Progenitor cell of endocrine pancreas (in vitro differentiated cells): ENCODE measurements around the gene GID8. TPM values are rescaled to one million over a fixed set of nuclear protein-coding genes. Genes with fewer than 3 reads are reported as not detected.

Source experiments
- DNase-seq: peaks from one replicate; pipeline ENCODE4 v3.0.0; 2021; ENCODE audit warnings: low spot score; ENCODE audit not compliant: unreplicated experiment
- H3K27ac Mint-ChIP-seq: 2 replicates; pipeline ENCODE4 v1.8.0; 2021; ENCODE audit warnings: mild to moderate bottlenecking, moderate library complexity, mixed read lengths
- H3K27me3 Mint-ChIP-seq: 2 replicates; pipeline ENCODE4 v1.8.0; 2021; ENCODE audit warnings: mixed read lengths
- H3K36me3 Mint-ChIP-seq: 2 replicates; pipeline ENCODE4 v1.8.0; 2022; ENCODE audit warnings: mixed read lengths; ENCODE audit not compliant: insufficient read depth
- H3K4me1 Mint-ChIP-seq: 2 replicates; pipeline ENCODE4 v1.8.0; 2021; ENCODE audit warnings: low read depth, mixed read lengths
- H3K4me3 Mint-ChIP-seq: 2 replicates; pipeline ENCODE4 v1.8.0; 2021; ENCODE audit warnings: low read depth, mild to moderate bottlenecking, moderate library complexity, mixed read lengths
- H3K9me3 Mint-ChIP-seq: 2 replicates; pipeline ENCODE4 v1.8.0; 2021; ENCODE audit warnings: low read depth, mixed read lengths
- total RNA-seq: library from RNA; stranded (reverse); gene quantifications from 2 replicates; pipeline ENCODE4 v1.2.1, GENCODE V29; 2021
- TF ChIP-seq, protein P1 (sequence below): fragments of 200-600 bp; sonication (generic); IDR thresholded peaks from one replicate; pipeline ENCODE4 v1.5.0; 2021; ENCODE audit warnings: antibody characterized with exemption, mild to moderate bottlenecking; ENCODE audit not compliant: unreplicated experiment

GID8 gene
- total RNA-seq, 1 donor from 2014 or later = 66.7 TPM

DNA sequence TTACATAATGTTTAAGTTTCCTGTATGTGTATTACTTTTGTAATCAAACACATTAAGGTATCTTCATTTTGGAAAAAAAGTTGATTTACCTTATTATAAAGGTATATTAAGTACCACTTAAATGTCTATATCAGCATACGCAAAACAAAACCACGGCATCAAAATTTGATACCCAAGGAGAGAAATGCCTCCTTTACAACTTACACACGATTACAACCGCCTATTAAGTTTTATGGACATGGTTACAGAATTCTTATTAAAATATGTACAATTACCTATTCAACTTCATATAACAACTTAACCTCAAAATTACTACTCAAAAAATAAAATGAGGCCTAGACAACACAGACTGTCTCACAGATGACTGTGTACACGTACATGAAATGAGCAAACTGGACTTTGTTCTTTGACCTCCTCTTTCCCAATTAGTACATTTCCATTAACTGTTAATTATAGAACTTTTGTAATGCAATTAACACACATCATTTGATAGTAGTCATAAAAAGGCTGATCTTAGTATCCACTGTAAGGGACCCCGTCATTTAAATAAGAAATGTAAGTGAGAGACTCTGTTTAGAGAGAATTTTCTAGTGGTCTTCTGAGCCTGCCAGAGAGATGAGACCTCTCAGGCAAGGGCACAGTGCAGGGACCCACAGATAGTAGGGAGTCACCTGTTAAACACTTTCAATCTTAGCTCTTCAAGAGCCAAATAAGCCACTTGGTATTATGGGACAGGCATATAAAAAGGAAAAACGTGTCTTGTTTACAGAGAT, 14.1 kb upstream of the GID8 start:
- Mint-ChIP-seq H3K27ac (peak overlapping the region; percentile 97), H3K4me1 (peaks cover 51% of the 10 kb centered on the region), H3K9me3 (no peaks in the 10 kb centered on the region), H3K4me3 (peak overlapping the region; percentile 97), H3K27me3 (no peaks in the 10 kb centered on the region), H3K36me3 (no peaks in the 10 kb centered on the region)
- TF ChIP-seq, protein P1, sequence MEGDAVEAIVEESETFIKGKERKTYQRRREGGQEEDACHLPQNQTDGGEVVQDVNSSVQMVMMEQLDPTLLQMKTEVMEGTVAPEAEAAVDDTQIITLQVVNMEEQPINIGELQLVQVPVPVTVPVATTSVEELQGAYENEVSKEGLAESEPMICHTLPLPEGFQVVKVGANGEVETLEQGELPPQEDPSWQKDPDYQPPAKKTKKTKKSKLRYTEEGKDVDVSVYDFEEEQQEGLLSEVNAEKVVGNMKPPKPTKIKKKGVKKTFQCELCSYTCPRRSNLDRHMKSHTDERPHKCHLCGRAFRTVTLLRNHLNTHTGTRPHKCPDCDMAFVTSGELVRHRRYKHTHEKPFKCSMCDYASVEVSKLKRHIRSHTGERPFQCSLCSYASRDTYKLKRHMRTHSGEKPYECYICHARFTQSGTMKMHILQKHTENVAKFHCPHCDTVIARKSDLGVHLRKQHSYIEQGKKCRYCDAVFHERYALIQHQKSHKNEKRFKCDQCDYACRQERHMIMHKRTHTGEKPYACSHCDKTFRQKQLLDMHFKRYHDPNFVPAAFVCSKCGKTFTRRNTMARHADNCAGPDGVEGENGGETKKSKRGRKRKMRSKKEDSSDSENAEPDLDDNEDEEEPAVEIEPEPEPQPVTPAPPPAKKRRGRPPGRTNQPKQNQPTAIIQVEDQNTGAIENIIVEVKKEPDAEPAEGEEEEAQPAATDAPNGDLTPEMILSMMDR = no peak
- no peak for DNase-seq

DNA sequence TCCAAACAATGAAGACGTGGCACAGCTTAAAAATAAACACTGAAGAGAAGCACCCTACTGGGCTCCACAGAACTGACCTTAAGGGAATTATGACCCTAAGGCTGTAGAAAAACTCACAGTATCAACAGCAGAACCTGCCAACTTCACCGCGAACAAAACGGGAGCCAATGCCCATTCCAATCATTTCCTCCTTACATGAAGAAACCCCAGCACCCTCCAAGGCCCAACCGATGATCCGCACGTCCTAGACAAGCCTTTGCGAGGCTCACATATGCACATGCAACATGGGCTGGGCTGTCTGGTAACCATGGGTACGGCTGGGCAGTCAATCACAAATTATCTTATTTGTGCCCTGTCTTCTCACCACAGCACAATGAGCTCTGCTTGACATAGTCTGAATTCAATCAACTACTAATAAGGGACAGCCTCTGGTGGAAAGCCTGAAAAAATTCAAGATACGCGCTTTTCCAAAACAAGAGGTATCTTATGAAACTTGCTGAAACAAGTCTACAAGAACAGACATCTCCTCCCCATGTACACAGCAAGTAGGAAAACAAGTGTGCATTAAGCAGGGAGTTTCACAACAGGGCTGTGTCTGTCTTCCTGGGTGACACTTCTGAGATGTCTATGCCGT, 13.4 kb upstream of the GID8 start:
- TF ChIP-seq, protein P1 = no peak
- peak overlapping the region; percentile 97 for H3K27ac Mint-ChIP-seq
- DNase-seq = no peak
- no peaks in the 10 kb centered on the region for H3K27me3 Mint-ChIP-seq
- no peaks in the 10 kb centered on the region for H3K9me3 Mint-ChIP-seq
- peak overlapping the region; percentile 97 for H3K4me3 Mint-ChIP-seq
- no peaks in the 10 kb centered on the region for H3K36me3 Mint-ChIP-seq
- peaks cover 52% of the 10 kb centered on the region for H3K4me1 Mint-ChIP-seq

DNA sequence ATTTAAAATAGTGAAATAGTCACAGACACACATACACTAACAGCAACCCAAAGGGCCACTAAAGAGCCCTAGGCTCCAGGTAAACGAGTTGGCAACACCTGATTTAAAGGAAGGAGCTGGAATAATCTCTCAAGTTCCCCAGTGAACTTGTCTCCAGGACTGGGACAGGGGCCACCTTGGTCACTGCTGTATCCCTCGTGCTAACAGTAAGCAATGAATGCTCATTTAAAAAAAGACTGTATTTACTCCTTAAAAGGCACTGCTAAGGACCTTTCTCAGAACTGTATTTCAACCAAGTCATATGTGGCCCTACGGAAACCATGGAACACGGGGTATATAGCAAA, 12.9 kb upstream of the GID8 start:
- H3K4me1 Mint-ChIP-seq = peaks cover 51% of the 10 kb centered on the region
- TF ChIP-seq, protein P1 = no peak
- H3K9me3 Mint-ChIP-seq = no peaks in the 10 kb centered on the region
- no peak for DNase-seq
- H3K36me3 Mint-ChIP-seq = no peaks in the 10 kb centered on the region
- peak overlapping the region; percentile 97 for H3K4me3 Mint-ChIP-seq
- no peaks in the 10 kb centered on the region for H3K27me3 Mint-ChIP-seq
- peak overlapping the region; percentile 97 for H3K27ac Mint-ChIP-seq

DNA sequence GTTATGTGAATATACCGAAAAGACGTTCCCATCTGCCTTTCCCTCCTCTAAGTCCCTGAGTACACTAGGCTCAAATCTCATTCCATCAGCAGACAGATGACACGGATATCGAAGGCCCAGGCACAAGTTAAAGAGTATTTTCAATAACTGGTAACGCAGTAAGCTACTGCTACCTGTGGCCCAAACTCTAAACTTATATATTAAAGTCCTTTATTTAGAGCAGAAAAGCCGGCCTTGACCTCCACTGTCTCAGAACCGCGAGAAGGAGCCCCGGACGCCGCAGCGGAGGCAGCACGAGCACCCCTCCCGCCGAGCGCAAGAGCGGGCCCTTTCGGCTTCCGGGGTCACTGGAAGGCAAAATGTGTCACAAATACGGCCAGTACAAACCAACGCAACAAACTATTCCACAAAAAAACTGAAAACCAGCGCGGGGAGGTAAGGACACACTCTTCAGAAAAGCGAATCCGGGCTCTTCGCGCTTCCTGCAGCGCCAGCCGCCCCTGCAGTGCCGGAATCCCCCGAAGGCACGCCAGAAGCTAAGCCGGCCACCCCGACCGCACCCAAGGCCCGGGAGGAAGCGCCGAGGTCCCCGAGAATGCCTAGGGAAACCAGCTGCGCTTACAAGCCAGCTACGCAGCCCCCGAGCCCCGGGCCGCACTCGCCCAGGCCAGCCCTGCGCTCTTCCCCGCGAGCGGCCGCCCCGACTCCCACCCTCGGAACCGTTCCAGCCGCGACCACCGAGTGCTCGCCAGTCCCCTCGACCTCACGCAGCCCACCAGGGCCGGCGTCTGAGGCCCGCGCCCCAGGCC, 12.3 kb upstream of the GID8 start:
- TF ChIP-seq, protein P1 = no peak
- Mint-ChIP-seq H3K9me3 (no peaks in the 10 kb centered on the region), H3K4me3 (peak overlapping the region; percentile 97), H3K36me3 (no peaks in the 10 kb centered on the region), H3K4me1 (peaks cover 46% of the 10 kb centered on the region), H3K27me3 (no peaks in the 10 kb centered on the region), H3K27ac (peak overlapping the region; percentile 97)
- no peak for DNase-seq
